AG04450 (cell line): ENCODE results near the gene SRGAP2. TPM values are rescaled to one million over a fixed set of nuclear protein-coding genes. Genes with fewer than 3 reads are reported as not detected.
"Not testable (repeated sequence)": the region's sequence is repeated elsewhere in the genome, so short reads cannot be mapped to it uniquely, and the experiment has no call there.

Experiments
- CTCF ChIA-PET: fragments of 300-600, 350-600 bp; formaldehyde crosslinking; extraction: SDS; loops from one replicate; lab custom pipeline; 2022; ENCODE audit warnings: antibody characterized with exemption, inconsistent platforms; lab: Charles Lee
- POLR2A ChIA-PET: fragments of 350-600 bp; formaldehyde crosslinking; extraction: SDS; loops from one replicate; lab custom pipeline; 2021; ENCODE audit warnings: antibody characterized with exemption, inconsistent platforms; lab: Yijun Ruan, JAX
- DNase-seq: peaks from one replicate; pipeline ENCODE4 v3.0.0-alpha.2; 2011; ENCODE audit warnings: low read depth, low spot score
- H3K27ac ChIP-seq: one replicate; pipeline ENCODE4 v1.5.1; 2012; ENCODE audit warnings: low read depth, low read length, control low read depth
- H3K27me3 ChIP-seq: one replicate; pipeline ENCODE4 v1.6.0; 2012; ENCODE audit warnings: low read length; ENCODE audit not compliant: control insufficient read depth, insufficient read depth
- H3K4me3 ChIP-seq: 2 replicates; pipeline ENCODE4 v1.5.1; 2011; ENCODE audit warnings: mild to moderate bottlenecking, low read depth, low read length, control low read depth
- H3K9me3 ChIP-seq: 2 replicates; pipeline ENCODE4 v1.5.1; 2012; ENCODE audit warnings: low read length; ENCODE audit not compliant: control insufficient read depth, insufficient read depth
- polyA plus RNA-seq: library from polyadenylated mRNA; depleted of rRNA; stranded (reverse); fragments of >200 nt; gene quantifications from 2 replicates; pipeline ENCODE4 v1.2.3, GENCODE V29; 2011

SRGAP2 gene
- polyA plus RNA-seq, 1 experiment, result 12.4 TPM

DNA sequence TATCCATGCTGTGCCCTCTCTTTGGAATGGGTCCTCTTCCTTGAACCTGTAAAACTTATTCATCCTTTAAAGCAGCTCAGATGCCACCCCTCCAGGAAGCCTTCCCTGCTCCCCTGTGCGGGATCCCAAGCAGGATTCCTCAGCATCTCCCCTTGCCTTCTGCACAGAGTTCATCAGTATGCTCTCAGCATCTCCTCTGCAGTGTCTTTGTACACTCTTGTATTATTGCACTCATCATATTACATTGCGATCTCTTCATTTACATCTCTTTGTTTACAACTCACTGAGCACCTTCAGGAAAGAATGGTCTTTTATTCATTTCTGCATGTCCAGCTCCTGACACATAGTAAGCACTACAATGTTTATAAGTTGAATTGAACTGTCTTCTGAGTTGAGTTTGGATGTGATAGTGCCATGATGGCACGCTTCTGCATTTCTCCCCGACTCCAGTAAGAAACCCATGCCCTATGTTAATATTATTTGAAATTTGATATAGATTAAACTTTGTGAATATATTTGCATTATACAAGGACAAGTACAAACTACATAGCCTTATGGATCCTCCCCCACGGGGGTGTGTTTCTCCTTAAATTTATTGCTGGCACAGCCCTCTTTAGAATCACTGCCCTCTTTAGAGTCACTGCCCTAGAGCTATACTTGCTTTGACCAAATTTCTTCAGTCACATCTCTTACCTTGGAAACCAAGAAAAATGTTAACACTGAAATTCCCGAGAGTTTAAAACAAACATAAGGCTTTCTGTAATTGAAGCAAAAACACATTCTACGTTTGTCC, 12.5 kb downstream of the SRGAP2 start:
- CTCF ChIA-PET, POLR2A ChIA-PET, DNase-seq, H3K27me3 ChIP-seq, H3K4me3 ChIP-seq, H3K27ac ChIP-seq, H3K9me3 ChIP-seq: not testable (repeated sequence)

DNA sequence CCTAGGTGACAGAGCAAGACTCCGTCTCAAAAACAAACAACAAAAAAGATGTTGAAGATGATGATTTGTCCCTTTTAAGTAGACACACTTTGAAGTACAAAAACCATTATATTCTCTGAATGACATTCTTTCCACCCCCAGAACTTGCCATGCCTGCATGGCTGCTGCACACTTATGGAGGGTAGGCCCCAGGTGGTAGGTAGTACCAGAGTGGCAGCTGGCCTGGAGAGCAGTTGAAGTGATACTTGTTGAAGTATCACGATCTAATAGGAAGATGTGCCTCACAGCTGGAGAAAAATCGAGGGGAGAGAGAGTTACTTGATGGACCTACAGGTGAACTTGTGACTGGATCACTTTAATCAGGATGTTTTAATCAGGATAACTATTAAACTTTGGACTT, 14.9 kb downstream of the SRGAP2 start:
- H3K9me3 ChIP-seq, DNase-seq, POLR2A ChIA-PET, H3K4me3 ChIP-seq, CTCF ChIA-PET, H3K27me3 ChIP-seq, H3K27ac ChIP-seq: not testable (repeated sequence)

DNA sequence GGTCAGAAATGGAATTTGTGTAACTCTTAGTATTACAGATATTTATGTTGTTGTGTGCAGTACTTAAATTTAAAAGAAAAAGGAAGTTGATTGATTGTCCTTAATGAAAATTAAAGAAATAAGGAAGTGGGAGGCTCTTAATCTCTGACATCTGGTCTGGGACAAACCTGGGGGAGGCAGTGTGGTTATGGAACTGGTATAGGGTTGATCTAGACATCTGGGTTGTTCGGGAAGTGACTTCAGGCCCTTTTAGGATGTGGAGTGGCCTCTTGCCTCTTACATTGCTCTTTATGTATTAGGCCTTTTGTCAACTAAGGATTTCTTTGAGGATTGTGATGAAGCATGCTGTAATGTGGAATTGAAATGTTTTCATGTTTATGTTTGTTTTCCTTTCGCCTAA, 15.4 kb downstream of the SRGAP2 start:
- POLR2A ChIA-PET, DNase-seq, CTCF ChIA-PET, H3K4me3 ChIP-seq, H3K9me3 ChIP-seq, H3K27ac ChIP-seq, H3K27me3 ChIP-seq: not testable (repeated sequence)

DNA sequence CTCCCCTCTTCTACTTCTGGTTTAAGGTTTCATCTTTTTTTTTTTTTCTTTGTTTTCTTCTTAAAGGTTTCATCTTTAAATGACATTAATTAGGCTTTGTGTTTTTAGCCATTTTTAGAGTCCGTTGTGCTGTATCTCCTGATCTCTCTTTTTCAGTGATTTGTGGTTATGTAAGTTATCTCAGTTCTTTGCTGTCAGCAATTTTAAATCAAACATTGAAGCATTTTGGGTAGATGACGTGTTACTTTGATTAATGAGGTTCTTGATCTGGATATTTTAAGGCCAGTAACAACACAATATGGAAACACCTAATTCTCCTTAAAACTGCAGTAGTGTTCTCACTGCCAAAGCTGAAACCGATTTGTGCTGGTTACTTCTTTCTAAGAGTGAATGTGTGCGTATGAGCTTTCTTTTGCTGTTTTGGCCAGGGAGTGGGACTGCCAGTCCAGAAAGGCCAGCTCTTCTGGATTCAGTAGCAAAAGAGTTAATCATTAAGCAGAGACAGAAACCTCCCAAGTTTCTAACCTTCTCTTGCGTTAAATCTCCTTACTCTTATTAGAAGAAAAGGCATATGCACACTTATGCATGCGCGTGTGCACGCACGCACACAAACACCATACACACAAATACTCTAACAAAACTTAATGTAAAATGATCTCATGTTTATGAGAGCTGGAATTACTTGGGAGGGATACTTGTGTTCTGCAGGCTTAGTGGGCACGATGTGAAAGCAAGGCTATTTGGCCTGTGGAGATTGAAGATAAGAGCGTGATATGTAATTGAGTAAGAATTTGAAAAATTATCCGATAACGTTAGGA, 16.4 kb downstream of the SRGAP2 start:
- H3K4me3 ChIP-seq, POLR2A ChIA-PET, DNase-seq, CTCF ChIA-PET, H3K27me3 ChIP-seq, H3K9me3 ChIP-seq, H3K27ac ChIP-seq: not testable (repeated sequence)

DNA sequence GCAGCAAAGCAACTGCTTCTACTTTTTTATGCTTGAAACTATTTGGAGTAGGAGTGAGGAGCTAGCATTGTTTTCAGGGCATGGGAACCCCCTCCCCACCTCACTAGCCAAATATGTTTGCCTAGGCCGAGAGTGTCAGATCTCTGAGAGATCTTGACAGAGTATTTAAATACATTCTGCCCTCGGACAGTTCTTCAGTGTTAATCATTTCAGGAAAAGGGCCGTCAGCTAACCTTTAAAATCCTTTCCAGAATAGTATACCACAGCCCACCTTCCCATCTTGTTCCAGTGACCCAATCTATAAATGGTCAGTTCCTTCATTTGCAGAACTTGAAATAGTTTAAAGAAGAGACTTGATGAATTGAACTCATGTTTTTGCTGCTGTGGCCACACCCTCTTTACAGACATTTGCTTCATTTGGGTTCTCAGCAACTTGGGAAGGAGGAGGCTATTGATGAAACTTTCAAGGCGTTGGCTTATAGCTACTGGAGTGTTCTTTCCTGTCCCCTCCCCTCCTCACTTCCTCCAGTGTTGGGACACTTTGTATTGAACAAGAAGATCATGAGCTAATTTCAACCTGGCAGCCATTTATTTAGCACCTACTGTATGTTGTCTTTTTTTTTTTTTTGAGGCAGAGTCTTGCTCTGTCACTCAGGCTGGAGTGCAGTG, 17.1 kb downstream of the SRGAP2 start:
- POLR2A ChIA-PET, H3K4me3 ChIP-seq, H3K9me3 ChIP-seq, CTCF ChIA-PET, H3K27me3 ChIP-seq, DNase-seq, H3K27ac ChIP-seq: not testable (repeated sequence)

DNA sequence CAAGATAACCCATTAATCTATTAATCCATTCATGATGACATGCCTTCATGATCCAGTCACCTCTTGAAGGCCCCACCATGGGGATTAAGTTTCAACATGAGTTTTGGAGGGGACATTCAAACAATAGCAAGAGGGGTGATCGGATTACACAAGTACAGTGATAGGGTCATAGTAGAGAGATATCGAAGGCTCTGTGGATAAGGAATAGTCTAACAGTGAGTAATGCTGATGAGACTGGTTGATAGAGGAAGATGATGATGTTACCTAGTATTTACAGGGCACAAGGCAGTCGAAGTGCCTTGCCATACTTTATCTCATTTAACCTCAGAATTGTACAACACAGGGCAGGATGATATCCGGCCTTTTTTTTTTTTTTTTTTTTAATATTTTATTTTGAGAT, 18.2 kb downstream of the SRGAP2 start:
- H3K4me3 ChIP-seq, H3K27me3 ChIP-seq, DNase-seq, H3K27ac ChIP-seq, CTCF ChIA-PET, POLR2A ChIA-PET, H3K9me3 ChIP-seq: not testable (repeated sequence)

DNA sequence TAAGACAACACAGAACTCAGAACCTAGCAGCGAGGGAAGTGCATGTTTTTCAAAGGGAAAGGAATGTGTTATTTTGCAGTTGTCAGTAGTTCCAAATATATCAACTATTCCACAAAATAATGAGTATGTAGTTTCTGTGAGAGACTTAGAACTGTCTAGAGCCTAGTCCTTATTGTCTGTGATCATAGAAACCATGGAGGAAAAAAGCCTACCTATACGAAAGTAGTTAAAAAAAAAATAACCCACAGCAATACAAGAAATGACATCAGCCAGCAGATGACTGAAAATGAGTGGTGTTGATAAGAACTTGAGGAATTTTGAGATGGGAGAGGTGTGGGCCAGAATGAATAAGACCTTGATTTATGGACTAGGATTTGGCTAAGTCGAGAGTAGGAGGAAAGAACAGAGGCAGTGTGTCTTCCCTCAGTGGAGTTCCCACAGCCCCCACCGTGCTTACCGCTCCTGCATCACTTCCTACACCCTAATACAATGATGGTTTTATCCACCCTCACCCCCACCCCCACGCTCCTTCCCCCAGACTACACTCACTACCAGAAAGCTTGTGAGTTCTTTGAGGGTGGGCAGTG, 20.9 kb downstream of the SRGAP2 start:
- POLR2A ChIA-PET, H3K27me3 ChIP-seq, H3K4me3 ChIP-seq, DNase-seq, H3K9me3 ChIP-seq, CTCF ChIA-PET, H3K27ac ChIP-seq: not testable (repeated sequence)

DNA sequence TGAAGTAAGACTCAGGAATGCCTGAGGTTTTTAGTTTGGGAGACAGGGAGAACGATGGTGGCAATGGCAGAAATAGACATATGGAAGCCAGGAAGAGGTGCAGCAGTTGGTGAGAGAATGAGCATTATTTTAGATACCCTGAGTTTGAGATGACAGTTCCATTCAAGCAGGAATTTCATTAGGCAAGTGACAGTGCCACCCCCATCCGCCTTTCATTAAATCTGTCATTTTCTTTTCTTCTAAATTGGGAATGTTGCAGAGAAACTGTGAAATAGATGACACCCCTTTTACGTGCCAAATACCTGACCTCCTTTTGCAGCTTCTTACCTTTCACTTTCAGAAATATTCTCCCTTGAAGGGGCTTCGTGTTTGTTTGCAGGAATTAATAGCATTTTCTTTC, 22.0 kb downstream of the SRGAP2 start:
- H3K4me3 ChIP-seq, DNase-seq, H3K9me3 ChIP-seq, H3K27me3 ChIP-seq, H3K27ac ChIP-seq, CTCF ChIA-PET, POLR2A ChIA-PET: not testable (repeated sequence)

DNA sequence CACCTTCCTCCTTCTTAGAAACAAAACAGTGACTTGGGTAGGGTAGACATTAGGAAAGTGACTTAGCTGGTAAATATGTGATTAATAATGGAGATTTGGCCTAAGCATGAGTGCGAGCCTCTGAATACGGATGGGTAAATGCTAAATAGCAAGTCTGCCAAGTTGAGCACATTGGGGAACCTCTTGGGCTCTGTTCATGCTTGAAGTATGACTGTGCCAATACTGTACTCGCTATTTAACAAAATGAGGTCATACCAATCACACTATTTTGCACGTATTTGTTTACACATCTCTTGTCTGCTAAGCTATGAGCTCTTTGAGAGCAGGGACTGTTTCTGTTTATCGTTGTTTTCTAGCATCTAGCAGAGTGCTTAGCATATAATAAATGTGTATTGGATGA, 23.5 kb downstream of the SRGAP2 start:
- POLR2A ChIA-PET, CTCF ChIA-PET, H3K27ac ChIP-seq, H3K4me3 ChIP-seq, H3K27me3 ChIP-seq, DNase-seq, H3K9me3 ChIP-seq: not testable (repeated sequence)

DNA sequence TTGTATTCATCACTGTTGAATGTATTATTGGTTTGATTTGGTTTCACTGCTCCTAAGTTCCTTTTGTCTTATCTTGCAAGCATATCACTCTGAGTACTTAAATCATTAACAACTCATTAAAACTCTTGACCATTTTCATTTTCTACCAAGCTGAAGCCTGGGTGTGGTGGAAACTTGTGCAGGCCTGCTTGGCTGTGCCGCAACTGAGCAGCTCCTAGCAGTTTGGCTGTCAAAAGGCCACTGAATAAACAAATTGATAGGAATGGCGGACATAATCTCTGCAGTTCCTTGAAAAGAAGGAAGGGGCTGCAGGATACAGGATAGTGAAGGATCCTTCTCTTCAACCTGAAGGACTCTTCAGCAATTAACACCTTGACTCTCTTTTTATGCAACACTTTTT, 25.9 kb downstream of the SRGAP2 start:
- H3K27ac ChIP-seq, CTCF ChIA-PET: not testable (repeated sequence)

DNA sequence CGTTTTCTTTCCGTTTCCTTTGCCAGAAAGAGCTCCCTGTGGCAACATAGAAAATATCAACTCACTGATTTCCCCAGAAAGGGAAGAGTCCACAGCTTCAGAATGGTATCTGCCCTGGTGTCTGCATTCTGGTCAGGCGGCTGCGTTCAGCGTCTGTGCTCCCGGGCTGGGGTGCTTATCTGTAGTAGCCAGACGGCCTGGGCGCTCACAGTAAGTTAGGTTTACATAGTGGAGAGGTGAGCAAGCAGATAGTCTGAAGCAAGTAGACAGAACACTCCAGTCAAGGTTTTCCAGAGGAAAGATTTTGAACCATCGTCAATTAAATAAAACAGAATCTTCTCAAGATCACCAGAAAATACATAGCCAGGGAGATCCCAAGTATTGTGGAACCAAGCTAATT, 28.6 kb downstream of the SRGAP2 start:
- H3K4me3 ChIP-seq, POLR2A ChIA-PET, H3K9me3 ChIP-seq, H3K27ac ChIP-seq, DNase-seq, H3K27me3 ChIP-seq, CTCF ChIA-PET: not testable (repeated sequence)

More for the DNA sequence above, 25.9 kb downstream of the SRGAP2 start:
- H3K27me3 ChIP-seq, POLR2A ChIA-PET, H3K4me3 ChIP-seq, H3K9me3 ChIP-seq, DNase-seq: not testable (repeated sequence)
